Measurements from ENCODE around the gene ALOXE3.

GRCh38 chr17:8133941-8134340 lies 15.6 kb upstream of the ALOXE3 start:
- TF ChIP-seq CTCF (conservative IDR thresholded peaks at IDR 0.05; ENCODE audit: low read depth in 2 of 2) (no peak), POLR2AphosphoS5 (IDR thresholded peaks at IDR 0.05; ENCODE audit: low read depth) (no peak), EZH2phosphoT487 (IDR thresholded peaks at IDR 0.05; ENCODE audit: unreplicated experiment) (no peak), REST (IDR thresholded peaks at IDR 0.05; ENCODE audit: unreplicated experiment) (no peak), ZNF331 (CRISPR knock-in tag; IDR thresholded peaks at IDR 0.05; ENCODE audit: low read depth) (no peak)

Data from GM23338 (cell line).